HK-2 (cell line): ENCODE results near the gene BPI.
A peak's percentile ranks its signal among the peaks of the same experiment; 100 is the strongest.
"Not testable (repeated sequence)": the region's sequence is repeated elsewhere in the genome, so short reads cannot be mapped to it uniquely, and the experiment has no call there.

Experiments
- DNase-seq: peaks from one replicate; pipeline ENCODE4 v3.0.0-alpha.2; 2018; ENCODE audit not compliant: unreplicated experiment

Gene BPI

GRCh38 chr20:38304845-38305447 is 990 bp downstream of the BPI start:
- peak; percentile 31 for DNase-seq

GRCh38 chr20:38305541-38305940 is 1.6 kb downstream of the BPI start:
- DNase-seq, result no peak

GRCh38 chr20:38306379-38306778 is 2.4 kb downstream of the BPI start:
- no peak for DNase-seq

GRCh38 chr20:38307371-38308046 is 3.6 kb downstream of the BPI start:
- no peak for DNase-seq

- no peak for DNase-seq
These were observed 4.1 kb downstream of the BPI start for GRCh38 chr20:38308047-38308438.

GRCh38 chr20:38308447-38308846 is 4.5 kb downstream of the BPI start:
- DNase-seq, result no peak

GRCh38 chr20:38311091-38311490 is 7.1 kb downstream of the BPI start:
- DNase-seq, result no peak

- no peak for DNase-seq
These were observed 7.5 kb downstream of the BPI start for GRCh38 chr20:38311491-38311890.

- no peak for DNase-seq
These were observed 9.7 kb downstream of the BPI start for GRCh38 chr20:38313676-38314075.

GRCh38 chr20:38314350-38314749 is 10.4 kb downstream of the BPI start:
- DNase-seq, result not testable (repeated sequence)

GRCh38 chr20:38315290-38315966 is 11.5 kb downstream of the BPI start:
- DNase-seq, result no peak

- no peak for DNase-seq
These were observed 12.4 kb downstream of the BPI start for GRCh38 chr20:38316341-38316740.

GRCh38 chr20:38317422-38317821 is 13.5 kb downstream of the BPI start:
- DNase-seq, result no peak

- DNase-seq, result no peak
These were observed 16.3 kb downstream of the BPI start for GRCh38 chr20:38320221-38320620.

GRCh38 chr20:38321959-38322598 is 18.1 kb downstream of the BPI start:
- DNase-seq, result peak; percentile 25

- DNase-seq, result no peak
These were observed 20.2 kb downstream of the BPI start for GRCh38 chr20:38324159-38324558.

GRCh38 chr20:38325167-38325566 is 21.2 kb downstream of the BPI start:
- no peak for DNase-seq

GRCh38 chr20:38325905-38326304 is 21.9 kb downstream of the BPI start:
- no peak for DNase-seq

- no peak for DNase-seq
These were observed 22.4 kb downstream of the BPI start for GRCh38 chr20:38326309-38326708.

- no peak for DNase-seq
These were observed 26.7 kb downstream of the BPI start for GRCh38 chr20:38330638-38331037.

GRCh38 chr20:38331245-38331644 is 27.3 kb downstream of the BPI start:
- DNase-seq, result no peak

- DNase-seq, result no peak
These were observed 27.9 kb downstream of the BPI start for GRCh38 chr20:38331814-38332213.

GRCh38 chr20:38334016-38334415 is 30.1 kb downstream of the BPI start:
- DNase-seq, result no peak
